ENCODE measurements around the gene ZNF664. TPM values are rescaled to one million over a fixed set of nuclear protein-coding genes. Genes with fewer than 3 reads are reported as not detected.

The ZNF664 gene
- total and polyA plus RNA-seq, 9 of the 15 experiments (the other 6 are each of a cell fraction or from before 2014, with no cell fraction given): 3.3 to 101 (median 63.6) TPM

DNA sequence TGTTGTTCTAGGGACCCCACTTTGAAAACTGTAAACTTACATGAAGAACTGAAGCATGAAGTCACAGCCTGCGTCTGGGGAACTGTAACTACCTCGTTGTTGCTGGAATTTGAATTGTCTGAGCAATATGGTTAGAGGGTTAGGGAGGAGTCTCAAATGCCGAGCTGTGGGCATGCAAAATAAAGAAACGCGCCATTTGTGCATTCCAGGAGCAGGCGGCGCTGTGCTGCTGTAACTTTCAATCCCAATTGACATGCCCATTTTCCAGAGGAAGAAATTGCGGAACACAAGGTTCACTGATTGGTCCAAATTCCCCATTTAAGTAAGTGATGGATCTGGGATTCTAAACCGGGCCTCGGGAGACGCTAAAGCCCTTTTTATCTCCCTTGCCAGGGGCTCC, 61.3 kb downstream of the ZNF664 start:
- Histone ChIP-seq H3K4me3 (no peak overlapping the region), H3K36me3 (ENCODE audit: control insufficient read depth, insufficient read depth, low read length) (no peaks in the 10 kb centered on the region), H3K9me1 (ENCODE audit: control insufficient read depth, insufficient read depth, low read length) (no peaks in the 10 kb centered on the region), H3K4me2 (ENCODE audit: insufficient read depth, low read length) (no peak overlapping the region), H3K27ac (ENCODE audit: extremely low read depth, low read depth, low read length) (no peak overlapping the region), H4K20me1 (replicated peaks; ENCODE audit: control insufficient read depth, insufficient read depth, low read length) (no peaks in the 10 kb centered on the region), H3K4me1 (replicated peaks in 1 of 2; ENCODE audit: control insufficient read depth in 2 of 2, insufficient read depth in 2 of 2, low read length in 2 of 2) (peaks cover 10 to 12% of the 10 kb centered on the region in 2 experiments), H3K79me2 (ENCODE audit: control insufficient read depth, insufficient read depth, low read length) (no peaks in the 10 kb centered on the region), H3K9me3 (replicated peaks; ENCODE audit: control insufficient read depth, insufficient read depth, low read depth, low read length) (no peaks in the 10 kb centered on the region), H2AFZ (ENCODE audit: low read depth, low read length) (no peak overlapping the region), H3K27me3 (ENCODE audit: control insufficient read depth in 2 of 2, insufficient read depth in 2 of 2, low read length in 2 of 2) (peaks cover 9 to 22% of the 10 kb centered on the region in 2 experiments; a peak in 4 of 5 replicates), H3K9ac (ENCODE audit: insufficient read depth in 1 of 2, low read depth in 2 of 2, low read length in 2 of 2) (no peak overlapping the region)
- no peak for TF ChIP-seq NR3C1 (CRISPR knock-in tag; IDR thresholded peaks at IDR 0.05)
- no peak for TF ChIP-seq ARNT (IDR thresholded peaks at IDR 0.05)
- TF ChIP-seq, protein P1, sequence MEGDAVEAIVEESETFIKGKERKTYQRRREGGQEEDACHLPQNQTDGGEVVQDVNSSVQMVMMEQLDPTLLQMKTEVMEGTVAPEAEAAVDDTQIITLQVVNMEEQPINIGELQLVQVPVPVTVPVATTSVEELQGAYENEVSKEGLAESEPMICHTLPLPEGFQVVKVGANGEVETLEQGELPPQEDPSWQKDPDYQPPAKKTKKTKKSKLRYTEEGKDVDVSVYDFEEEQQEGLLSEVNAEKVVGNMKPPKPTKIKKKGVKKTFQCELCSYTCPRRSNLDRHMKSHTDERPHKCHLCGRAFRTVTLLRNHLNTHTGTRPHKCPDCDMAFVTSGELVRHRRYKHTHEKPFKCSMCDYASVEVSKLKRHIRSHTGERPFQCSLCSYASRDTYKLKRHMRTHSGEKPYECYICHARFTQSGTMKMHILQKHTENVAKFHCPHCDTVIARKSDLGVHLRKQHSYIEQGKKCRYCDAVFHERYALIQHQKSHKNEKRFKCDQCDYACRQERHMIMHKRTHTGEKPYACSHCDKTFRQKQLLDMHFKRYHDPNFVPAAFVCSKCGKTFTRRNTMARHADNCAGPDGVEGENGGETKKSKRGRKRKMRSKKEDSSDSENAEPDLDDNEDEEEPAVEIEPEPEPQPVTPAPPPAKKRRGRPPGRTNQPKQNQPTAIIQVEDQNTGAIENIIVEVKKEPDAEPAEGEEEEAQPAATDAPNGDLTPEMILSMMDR (IDR thresholded peaks at IDR 0.05 in 2 of 3, conservative IDR thresholded peaks at IDR 0.05 in 1 of 3; ENCODE audit: insufficient read depth in 2 of 3, low read depth in 1 of 3, low read length in 3 of 3): peak in 2 of 3 experiments; percentile 33 to 45; a peak in 2 of 6 replicates
- no peak for TF ChIP-seq HDAC8 (tag; IDR thresholded peaks at IDR 0.05)
- TF ChIP-seq SNIP1 (IDR thresholded peaks at IDR 0.05; ENCODE audit: low read depth): no peak
- no peak for TF ChIP-seq SNRNP70 (optimal IDR thresholded peaks at IDR 0.05; ENCODE audit: low read depth, low read length)
- no peak for TF ChIP-seq ZNF3 (CRISPR knock-in tag; IDR thresholded peaks at IDR 0.05)
- TF ChIP-seq TEAD4 (IDR thresholded peaks at IDR 0.05; ENCODE audit: low read length): 0 out of 2 replicates have a peak, but pooled peaks have one; percentile 20
- TF ChIP-seq TEAD4 (CRISPR knock-in tag; IDR thresholded peaks at IDR 0.05; ENCODE audit: borderline replicate concordance): no peak
- no peak for TF ChIP-seq BACH1 (tag; IDR thresholded peaks at IDR 0.05)
- TF ChIP-seq NBN (IDR thresholded peaks at IDR 0.05; ENCODE audit: low read depth): no peak
- CTCF ChIA-PET (ENCODE audit: low intra/inter-chr PET ratio): no interaction called here
- WGBS (ENCODE audit: insufficient coverage, low coverage, missing lambda C conversion rate): 3% methylated on average over 11 of the region's 11 CpGs
- POLR2A ChIA-PET: interaction anchor here (0.8 kb wide), 1 partner anchor 284 kb away, joined by 3 read pairs; no protein-coding TSS in a partner anchor
- in situ Hi-C loops (cut with MboI): no loop called here
- FAIRE-seq (no peak), DNase-seq (ENCODE audit: extremely low read depth in 1 of 4, low spot score in 3 of 4) (no peak), ATAC-seq (0 out of 3 replicates have a peak, but pooled peaks have one; percentile 21)
- BruUV-seq (replicated peaks): no TSS peak
- intact Hi-C loops (cut with micrococcal nuclease): no loop called here
